ENCODE data around the gene PDILT. TPM values are rescaled to one million over a fixed set of nuclear protein-coding genes. Genes with fewer than 3 reads are reported as not detected.
"Not testable (repeated sequence)": the region's sequence is repeated elsewhere in the genome, so short reads cannot be mapped to it uniquely, and the experiment has no call there.

The PDILT gene, protein sequence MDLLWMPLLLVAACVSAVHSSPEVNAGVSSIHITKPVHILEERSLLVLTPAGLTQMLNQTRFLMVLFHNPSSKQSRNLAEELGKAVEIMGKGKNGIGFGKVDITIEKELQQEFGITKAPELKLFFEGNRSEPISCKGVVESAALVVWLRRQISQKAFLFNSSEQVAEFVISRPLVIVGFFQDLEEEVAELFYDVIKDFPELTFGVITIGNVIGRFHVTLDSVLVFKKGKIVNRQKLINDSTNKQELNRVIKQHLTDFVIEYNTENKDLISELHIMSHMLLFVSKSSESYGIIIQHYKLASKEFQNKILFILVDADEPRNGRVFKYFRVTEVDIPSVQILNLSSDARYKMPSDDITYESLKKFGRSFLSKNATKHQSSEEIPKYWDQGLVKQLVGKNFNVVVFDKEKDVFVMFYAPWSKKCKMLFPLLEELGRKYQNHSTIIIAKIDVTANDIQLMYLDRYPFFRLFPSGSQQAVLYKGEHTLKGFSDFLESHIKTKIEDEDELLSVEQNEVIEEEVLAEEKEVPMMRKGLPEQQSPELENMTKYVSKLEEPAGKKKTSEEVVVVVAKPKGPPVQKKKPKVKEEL
- not detected in 2 replicates for total RNA-seq (2014; rRNA removed)
- Bru-seq, nascent RNA = not detected
- not detected for BruChase-seq, experiment 1, labeled RNA remaining after a 6-hour chase
- not detected for BruChase-seq, experiment 2, labeled RNA remaining after a 2-hour chase
- long read RNA-seq = 0 reads

DNA sequence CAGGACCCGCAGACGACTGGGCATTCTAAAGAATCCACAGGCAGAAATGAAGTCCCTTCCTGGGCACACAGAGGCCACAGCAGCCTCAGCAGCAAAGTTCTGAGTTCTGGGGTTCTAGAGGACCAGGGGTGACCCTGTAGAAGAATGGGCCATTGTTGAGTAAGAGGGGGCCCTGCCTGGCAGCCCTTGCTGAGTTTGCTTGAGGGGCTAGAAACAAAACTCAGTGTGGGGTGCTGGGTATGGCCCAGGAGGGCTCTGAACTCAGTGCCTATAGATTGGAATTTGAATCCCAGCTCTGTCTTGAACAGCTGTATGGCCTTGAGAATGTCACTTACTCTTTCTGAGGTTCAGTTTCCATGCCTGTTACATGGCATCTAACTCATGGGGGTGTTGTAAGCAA lies at the start of gene PDILT:
TSS of gene PDILT (minus strand) at position 101 of the 400 bp plus-strand sequence. CDS start 5,437 bp downstream, outside the sequence.
- Histone ChIP-seq H3K27me3 (ENCODE audit: low read length) (no peaks in the 10 kb centered on the region), H3K79me2 (ENCODE audit: low read length) (no peaks in the 10 kb centered on the region), H3K27ac (ENCODE audit: low read length) (no peak within 1 kb of the TSS), H3K9me2 (replicated peaks; ENCODE audit: low read length) (no peaks in the 10 kb centered on the region), H4K20me1 (ENCODE audit: low read length) (no peaks in the 10 kb centered on the region), H3K4me3 (ENCODE audit: low read length) (no peak within 1 kb of the TSS), H2AFZ (ENCODE audit: low read length) (no peak within 1 kb of the TSS), H3F3A (ENCODE audit: low read length, unreplicated experiment) (no peaks in the 10 kb centered on the region), H3K9ac (ENCODE audit: low read length) (no peak within 1 kb of the TSS), H3K4me2 (ENCODE audit: low read length) (no peak within 1 kb of the TSS), H3K9me3 (ENCODE audit: low read length) (no peaks in the 10 kb centered on the region), H3K36me3 (ENCODE audit: low read depth, low read length) (no peaks in the 10 kb centered on the region), H3K4me1 (ENCODE audit: insufficient read depth, low read length) (no peaks in the 10 kb centered on the region)
- POLR2A ChIA-PET (ENCODE audit: unreplicated experiment) = no interaction called here
- intact Hi-C loops (cut with micrococcal nuclease) = no loop called here
- no peak for TF ChIP-seq EZH2 (IDR thresholded peaks at IDR 0.05; ENCODE audit: low read length, unreplicated experiment)
- TF ChIP-seq, protein P1, sequence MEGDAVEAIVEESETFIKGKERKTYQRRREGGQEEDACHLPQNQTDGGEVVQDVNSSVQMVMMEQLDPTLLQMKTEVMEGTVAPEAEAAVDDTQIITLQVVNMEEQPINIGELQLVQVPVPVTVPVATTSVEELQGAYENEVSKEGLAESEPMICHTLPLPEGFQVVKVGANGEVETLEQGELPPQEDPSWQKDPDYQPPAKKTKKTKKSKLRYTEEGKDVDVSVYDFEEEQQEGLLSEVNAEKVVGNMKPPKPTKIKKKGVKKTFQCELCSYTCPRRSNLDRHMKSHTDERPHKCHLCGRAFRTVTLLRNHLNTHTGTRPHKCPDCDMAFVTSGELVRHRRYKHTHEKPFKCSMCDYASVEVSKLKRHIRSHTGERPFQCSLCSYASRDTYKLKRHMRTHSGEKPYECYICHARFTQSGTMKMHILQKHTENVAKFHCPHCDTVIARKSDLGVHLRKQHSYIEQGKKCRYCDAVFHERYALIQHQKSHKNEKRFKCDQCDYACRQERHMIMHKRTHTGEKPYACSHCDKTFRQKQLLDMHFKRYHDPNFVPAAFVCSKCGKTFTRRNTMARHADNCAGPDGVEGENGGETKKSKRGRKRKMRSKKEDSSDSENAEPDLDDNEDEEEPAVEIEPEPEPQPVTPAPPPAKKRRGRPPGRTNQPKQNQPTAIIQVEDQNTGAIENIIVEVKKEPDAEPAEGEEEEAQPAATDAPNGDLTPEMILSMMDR (conservative IDR thresholded peaks at IDR 0.05; ENCODE audit: low read depth, low read length) = no peak
- no peak for TF ChIP-seq EZH2phosphoT487 (IDR thresholded peaks at IDR 0.05; ENCODE audit: borderline replicate concordance, low read length)
- no peak for DNase-seq
- no peak for ATAC-seq
- CTCF ChIA-PET = no interaction called here
- BruUV-seq (replicated peaks) = no TSS peak

GRCh38 chr16:20453633-20454032 lies 49.1 kb upstream of the PDILT start:
- H2AFZ ChIP-seq (ENCODE audit: low read length); H3K9me3 ChIP-seq (ENCODE audit: low read length); H3K4me1 ChIP-seq (ENCODE audit: insufficient read depth, low read length); H3F3A ChIP-seq (ENCODE audit: low read length, unreplicated experiment); ATAC-seq; H3K36me3 ChIP-seq (ENCODE audit: low read depth, low read length); H4K20me1 ChIP-seq (ENCODE audit: low read length); DNase-seq; H3K27me3 ChIP-seq (ENCODE audit: low read length); CTCF ChIA-PET; H3K79me2 ChIP-seq (ENCODE audit: low read length); H3K4me3 ChIP-seq (ENCODE audit: low read length); BruUV-seq (replicated peaks); intact Hi-C loops (cut with micrococcal nuclease); H3K9me2 ChIP-seq (replicated peaks; ENCODE audit: low read length); H3K4me2 ChIP-seq (ENCODE audit: low read length); H3K27ac ChIP-seq (ENCODE audit: low read length); H3K9ac ChIP-seq (ENCODE audit: low read length); POLR2A ChIA-PET (ENCODE audit: unreplicated experiment): not testable (repeated sequence)

- H3K27ac ChIP-seq (ENCODE audit: low read length); H3K9me3 ChIP-seq (ENCODE audit: low read length); DNase-seq; H3K27me3 ChIP-seq (ENCODE audit: low read length); ATAC-seq; H3F3A ChIP-seq (ENCODE audit: low read length, unreplicated experiment); H3K4me3 ChIP-seq (ENCODE audit: low read length); CTCF ChIA-PET; POLR2A ChIA-PET (ENCODE audit: unreplicated experiment); BruUV-seq (replicated peaks); H2AFZ ChIP-seq (ENCODE audit: low read length); H3K79me2 ChIP-seq (ENCODE audit: low read length); H3K36me3 ChIP-seq (ENCODE audit: low read depth, low read length); intact Hi-C loops (cut with micrococcal nuclease); H4K20me1 ChIP-seq (ENCODE audit: low read length); H3K9me2 ChIP-seq (replicated peaks; ENCODE audit: low read length); H3K4me1 ChIP-seq (ENCODE audit: insufficient read depth, low read length); H3K9ac ChIP-seq (ENCODE audit: low read length); H3K4me2 ChIP-seq (ENCODE audit: low read length): not testable (repeated sequence)
Measured at GRCh38 chr16:20451364-20451763, 46.8 kb upstream of the PDILT start, which contains the start of gene ACSM2A. Gene ACSM2A (plus strand): TSS chr16:20451521. CDS start chr16:20460115, 8,594 bp downstream.

- POLR2A ChIA-PET (ENCODE audit: unreplicated experiment); H3K4me2 ChIP-seq (ENCODE audit: low read length); CTCF ChIA-PET; H3K9me3 ChIP-seq (ENCODE audit: low read length); intact Hi-C loops (cut with micrococcal nuclease); H3K9me2 ChIP-seq (replicated peaks; ENCODE audit: low read length); H4K20me1 ChIP-seq (ENCODE audit: low read length); H3K9ac ChIP-seq (ENCODE audit: low read length); ATAC-seq; BruUV-seq (replicated peaks); H3K79me2 ChIP-seq (ENCODE audit: low read length); H3K27me3 ChIP-seq (ENCODE audit: low read length); H3K36me3 ChIP-seq (ENCODE audit: low read depth, low read length); H3F3A ChIP-seq (ENCODE audit: low read length, unreplicated experiment); H3K27ac ChIP-seq (ENCODE audit: low read length); H3K4me1 ChIP-seq (ENCODE audit: insufficient read depth, low read length); DNase-seq; H2AFZ ChIP-seq (ENCODE audit: low read length); H3K4me3 ChIP-seq (ENCODE audit: low read length): not testable (repeated sequence)
Measured at GRCh38 chr16:20446652-20447393, 42.3 kb upstream of the PDILT start.

GRCh38 chr16:20441859-20442258 lies 37.3 kb upstream of the PDILT start:
- H3K9me3 ChIP-seq (ENCODE audit: low read length); H3K9me2 ChIP-seq (replicated peaks; ENCODE audit: low read length); H3K27me3 ChIP-seq (ENCODE audit: low read length); POLR2A ChIA-PET (ENCODE audit: unreplicated experiment); H2AFZ ChIP-seq (ENCODE audit: low read length); DNase-seq; H3K4me3 ChIP-seq (ENCODE audit: low read length); H3K4me1 ChIP-seq (ENCODE audit: insufficient read depth, low read length); CTCF ChIA-PET; ATAC-seq; H3K9ac ChIP-seq (ENCODE audit: low read length); BruUV-seq (replicated peaks); H3K79me2 ChIP-seq (ENCODE audit: low read length); H3K36me3 ChIP-seq (ENCODE audit: low read depth, low read length); H3F3A ChIP-seq (ENCODE audit: low read length, unreplicated experiment); H3K27ac ChIP-seq (ENCODE audit: low read length); intact Hi-C loops (cut with micrococcal nuclease); H3K4me2 ChIP-seq (ENCODE audit: low read length); H4K20me1 ChIP-seq (ENCODE audit: low read length): not testable (repeated sequence)
